PC-3 (cell line): ENCODE measurements around the gene C22orf39.

Experiments used
- EZH2 ChIP-seq: fragments of 300-600 bp; sonication (generic); IDR thresholded peaks from one replicate; pipeline ENCODE4 v1.6.1; 2017; ENCODE audit warnings: antibody characterized with exemption, mild to moderate bottlenecking, low read length; ENCODE audit not compliant: unreplicated experiment
- TF ChIP-seq, protein P1 (sequence below): fragments of 300-600 bp; sonication (generic); conservative IDR thresholded peaks from 2 replicates; pipeline ENCODE4 v1.5.1; 2017; ENCODE audit warnings: antibody characterized with exemption, low read depth, mild to moderate bottlenecking, low read length

- TF ChIP-seq, protein P1, sequence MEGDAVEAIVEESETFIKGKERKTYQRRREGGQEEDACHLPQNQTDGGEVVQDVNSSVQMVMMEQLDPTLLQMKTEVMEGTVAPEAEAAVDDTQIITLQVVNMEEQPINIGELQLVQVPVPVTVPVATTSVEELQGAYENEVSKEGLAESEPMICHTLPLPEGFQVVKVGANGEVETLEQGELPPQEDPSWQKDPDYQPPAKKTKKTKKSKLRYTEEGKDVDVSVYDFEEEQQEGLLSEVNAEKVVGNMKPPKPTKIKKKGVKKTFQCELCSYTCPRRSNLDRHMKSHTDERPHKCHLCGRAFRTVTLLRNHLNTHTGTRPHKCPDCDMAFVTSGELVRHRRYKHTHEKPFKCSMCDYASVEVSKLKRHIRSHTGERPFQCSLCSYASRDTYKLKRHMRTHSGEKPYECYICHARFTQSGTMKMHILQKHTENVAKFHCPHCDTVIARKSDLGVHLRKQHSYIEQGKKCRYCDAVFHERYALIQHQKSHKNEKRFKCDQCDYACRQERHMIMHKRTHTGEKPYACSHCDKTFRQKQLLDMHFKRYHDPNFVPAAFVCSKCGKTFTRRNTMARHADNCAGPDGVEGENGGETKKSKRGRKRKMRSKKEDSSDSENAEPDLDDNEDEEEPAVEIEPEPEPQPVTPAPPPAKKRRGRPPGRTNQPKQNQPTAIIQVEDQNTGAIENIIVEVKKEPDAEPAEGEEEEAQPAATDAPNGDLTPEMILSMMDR = no peak
- TF ChIP-seq EZH2 = no peak
Observed at GRCh38 chr22:19419464-19420178, 27.9 kb downstream of the C22orf39 start.
